Fibroblast of pulmonary artery (primary cell): ENCODE measurements around the gene MMUT.

Source experiments
- DNase-seq: peaks from one replicate; pipeline ENCODE4 v3.0.0-alpha.2; 2010; ENCODE audit warnings: low read depth
- H3K4me3 ChIP-seq: replicated peaks from 2 replicates; pipeline ENCODE4 v1.5.1; 2011; ENCODE audit warnings: low read depth, mild to moderate bottlenecking, control low read depth, low read length, moderate library complexity
- CTCF ChIP-seq: IDR thresholded peaks from 2 replicates; pipeline ENCODE4 v1.5.1; 2011; ENCODE audit warnings: mild to moderate bottlenecking, control low read depth, low read length, inconsistent platforms; ENCODE audit errors: missing control alignments

MMUT gene

GRCh38 chr6:49462927-49463611 lies at the start of gene MMUT, which contains the start of gene CENPQ:
Gene MMUT (minus strand): TSS chr6:49463253. CDS start chr6:49459466, 3,787 bp downstream.
Gene CENPQ (plus strand): TSS chr6:49463370. CDS start chr6:49470177, 6,807 bp downstream.
- H3K4me3 ChIP-seq, result peak within 1 kb of the TSS; percentile 97
- no peak for TF ChIP-seq CTCF

GRCh38 chr6:49509342-49509741 lies 46.3 kb upstream of the MMUT start:
- H3K4me3 ChIP-seq, result no peak overlapping the region
- no peak for TF ChIP-seq CTCF
- DNase-seq, result no peak

More at GRCh38 chr6:49462927-49463611, at the start of gene MMUT, which contains the start of gene CENPQ:
- peak; percentile 95 for DNase-seq

GRCh38 chr6:49506569-49507111 lies 43.6 kb upstream of the MMUT start:
- no peak for TF ChIP-seq CTCF
- no peak overlapping the region for H3K4me3 ChIP-seq
- DNase-seq, result no peak

- no peak for TF ChIP-seq CTCF
- no peak for DNase-seq
- H3K4me3 ChIP-seq, result no peak overlapping the region
Observed at GRCh38 chr6:49504666-49505065, 41.6 kb upstream of the MMUT start.

GRCh38 chr6:49499623-49500022 lies 36.6 kb upstream of the MMUT start, which contains the start of gene GLYATL3:
Gene GLYATL3 (plus strand): TSS chr6:49499923. CDS start chr6:49511991, 12,068 bp downstream.
- DNase-seq, result no peak
- no peak within 1 kb of the TSS for H3K4me3 ChIP-seq
- no peak for TF ChIP-seq CTCF

- TF ChIP-seq CTCF, result no peak
- no peak overlapping the region for H3K4me3 ChIP-seq
- no peak for DNase-seq
Observed at GRCh38 chr6:49499126-49499525, 36.1 kb upstream of the MMUT start.
